Effector CD8-positive, alpha-beta T cell (primary cell): ENCODE results near the gene ARPC1A.
"Not testable (repeated sequence)": the region's sequence is repeated elsewhere in the genome, so short reads cannot be mapped to it uniquely, and the experiment has no call there.

Experiments used
- DNase-seq: peaks from one replicate; lab custom pipeline; 2025; lab: John Stamatoyannopoulos, UW

ARPC1A gene

DNA sequence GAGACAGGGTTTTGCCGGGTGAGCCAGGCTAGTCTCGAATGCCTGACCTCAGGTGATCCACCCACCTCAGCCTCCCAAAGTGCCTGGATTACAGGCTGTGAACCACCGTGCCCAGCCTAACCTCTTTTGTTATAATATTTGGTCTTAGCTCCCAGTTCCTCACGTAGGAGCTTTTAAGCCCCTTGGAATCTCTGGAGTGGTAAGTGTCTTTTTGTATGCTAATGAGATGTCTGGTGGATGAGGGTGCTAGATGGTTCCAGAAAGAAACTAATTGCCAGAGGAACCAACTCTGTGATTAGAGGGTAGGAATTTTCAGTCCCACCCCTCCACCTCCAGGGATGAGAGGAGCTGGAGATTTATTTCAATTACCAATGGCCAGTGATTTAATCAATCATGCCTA lies 5.3 kb upstream of the ARPC1A start:
- DNase-seq: no peak

DNA sequence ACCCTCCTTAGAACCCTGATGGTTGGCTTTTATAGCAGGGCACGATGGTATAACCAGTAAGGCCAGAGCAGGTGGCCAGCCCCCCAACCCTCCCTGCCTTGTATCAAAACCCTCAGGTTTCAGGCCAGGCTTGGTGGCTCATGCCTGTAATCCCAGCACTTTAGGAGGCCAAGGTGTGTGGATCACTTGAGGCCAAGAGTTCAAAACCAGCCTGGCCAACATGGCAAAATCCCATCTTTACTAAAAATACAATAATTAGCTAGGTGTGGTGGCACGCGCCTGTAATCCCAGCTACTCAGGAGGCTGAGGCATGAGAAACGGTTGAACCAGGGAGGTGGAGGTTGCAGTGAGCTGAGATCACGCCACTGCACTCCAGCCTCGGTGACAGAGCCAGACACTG lies 3.0 kb upstream of the ARPC1A start:
- DNase-seq: not testable (repeated sequence)

DNA sequence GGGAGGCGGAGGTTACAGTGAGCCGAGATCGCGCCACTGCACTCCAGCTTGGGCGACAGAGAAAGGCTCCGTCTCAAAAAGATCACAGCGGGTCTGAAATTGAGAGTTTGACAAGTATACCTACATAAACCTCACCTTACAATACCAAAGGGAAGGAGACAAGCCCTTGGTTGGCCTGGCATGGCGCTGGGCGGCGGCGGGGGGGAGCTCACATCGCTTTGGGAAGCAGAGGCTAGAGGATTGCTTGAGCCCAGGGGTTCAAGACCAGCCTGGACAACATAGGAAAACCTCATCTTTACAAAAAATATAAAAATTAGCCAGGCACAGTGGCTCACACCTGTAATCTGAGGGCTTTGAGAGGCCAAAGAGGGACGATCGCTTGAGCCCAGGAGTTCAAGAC lies 1.1 kb upstream of the ARPC1A start:
- DNase-seq: no peak

DNA sequence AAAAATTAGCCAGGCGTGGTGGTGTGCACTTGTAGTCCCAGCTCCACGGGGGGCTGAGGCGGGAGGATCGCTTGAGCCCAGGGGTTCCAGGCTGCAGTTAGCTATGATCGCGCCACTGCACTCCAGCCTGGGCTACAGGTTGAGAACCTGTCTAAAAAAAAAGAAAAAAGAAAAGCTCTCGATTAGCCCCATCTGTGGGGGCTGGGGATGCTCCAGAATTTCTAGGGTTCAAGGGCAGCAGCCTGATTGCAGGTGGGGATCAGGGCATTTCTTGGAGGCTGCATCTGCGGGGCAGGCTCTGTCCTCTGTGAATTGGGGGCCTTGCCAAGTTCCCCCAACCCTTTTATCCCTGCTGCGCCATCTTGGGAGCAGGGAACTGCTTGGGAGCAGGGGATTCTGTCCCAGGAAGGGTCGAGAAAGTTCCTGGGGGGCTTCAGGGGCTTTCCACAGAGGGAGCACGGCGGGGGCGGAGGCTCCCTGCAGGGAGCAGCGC lies 651 bp upstream of the ARPC1A start:
- DNase-seq: no peak

DNA sequence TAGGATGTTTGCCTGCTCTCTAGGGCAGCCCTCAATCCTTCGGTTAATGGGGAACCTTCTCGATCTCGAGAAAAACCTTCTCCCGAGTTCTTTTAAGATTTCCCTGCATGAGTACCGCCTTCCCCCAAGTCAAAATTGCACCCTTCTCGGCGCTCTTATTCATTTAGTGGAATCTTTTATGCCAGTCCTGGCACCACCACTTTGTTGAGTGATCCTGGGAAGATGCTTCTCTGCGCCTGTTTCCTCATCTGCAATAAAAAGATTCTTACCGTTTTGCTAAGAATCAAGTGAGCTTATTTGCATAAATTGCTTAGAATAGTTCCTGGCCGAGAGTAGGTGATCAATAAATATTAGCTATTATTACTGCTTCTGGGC lies 697 bp downstream of the ARPC1A start:
- no peak for DNase-seq

DNA sequence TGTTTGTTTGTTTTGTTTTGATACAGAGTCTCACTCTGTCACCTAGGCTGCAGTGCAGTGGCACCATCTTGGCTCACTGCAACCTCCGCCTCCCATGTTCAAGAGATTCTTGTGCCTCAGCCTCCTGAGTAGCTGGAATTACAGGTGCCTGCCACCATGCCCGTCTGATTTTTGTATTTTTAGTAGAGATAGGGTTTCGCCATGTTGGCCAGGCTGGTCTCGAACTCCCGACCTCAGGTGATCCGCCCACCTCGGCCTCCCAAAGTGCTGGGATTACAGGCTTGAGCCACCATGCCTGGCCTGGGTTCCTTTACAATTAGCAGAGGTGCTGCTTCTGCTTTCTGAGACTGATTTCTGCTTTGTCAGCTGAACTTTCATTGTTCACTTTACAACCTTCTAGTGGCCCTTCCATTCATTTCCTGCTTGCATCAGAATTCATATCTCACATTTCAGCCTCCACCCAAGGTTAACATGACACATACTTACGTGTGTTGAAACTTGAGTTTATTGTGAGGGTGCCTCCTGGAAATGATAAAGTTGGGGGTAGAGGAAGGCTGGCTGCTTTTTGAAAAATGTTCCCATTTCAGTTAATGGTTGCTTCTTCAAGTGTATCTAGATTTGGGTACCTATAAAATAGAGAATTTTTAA lies 4.7 kb downstream of the ARPC1A start:
- not testable (repeated sequence) for DNase-seq

DNA sequence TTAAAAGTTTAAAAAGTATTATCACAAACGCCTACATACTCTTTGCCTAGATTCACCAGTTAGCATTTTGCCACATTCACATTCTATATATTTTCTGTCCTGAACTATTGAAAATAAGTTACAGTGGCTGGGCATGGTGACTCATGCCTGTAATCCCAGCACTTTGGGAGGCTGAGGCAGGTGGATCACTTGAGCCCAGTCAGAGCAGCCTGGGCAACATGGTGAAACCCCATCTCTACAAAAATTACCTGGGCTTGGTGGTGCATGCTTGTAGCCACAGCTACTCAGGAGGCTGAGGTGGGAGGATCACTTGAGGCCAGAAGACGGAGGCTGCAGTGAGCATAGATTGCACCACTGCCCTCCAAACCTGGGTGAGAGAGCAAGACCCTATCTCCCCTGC lies 5.3 kb downstream of the ARPC1A start:
- no peak for DNase-seq

DNA sequence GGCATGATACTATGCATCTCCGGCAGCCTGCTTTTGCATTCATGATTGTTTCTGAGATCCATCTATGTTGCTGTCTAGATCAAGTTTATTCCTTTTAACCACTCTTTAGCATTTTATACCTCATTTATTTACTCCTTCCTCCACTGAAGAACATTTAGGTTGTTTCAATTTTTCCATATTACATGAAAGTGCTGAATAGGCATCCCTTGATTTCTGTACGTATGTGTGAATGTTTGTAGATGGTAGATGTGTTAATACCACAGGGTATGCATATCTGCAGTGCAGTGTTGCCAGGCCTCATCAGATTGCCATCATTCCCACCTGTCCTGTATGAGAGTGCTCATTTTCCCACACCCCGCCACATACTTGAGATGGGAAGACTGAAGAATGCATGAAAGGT lies 13.9 kb downstream of the ARPC1A start:
- no peak for DNase-seq

DNA sequence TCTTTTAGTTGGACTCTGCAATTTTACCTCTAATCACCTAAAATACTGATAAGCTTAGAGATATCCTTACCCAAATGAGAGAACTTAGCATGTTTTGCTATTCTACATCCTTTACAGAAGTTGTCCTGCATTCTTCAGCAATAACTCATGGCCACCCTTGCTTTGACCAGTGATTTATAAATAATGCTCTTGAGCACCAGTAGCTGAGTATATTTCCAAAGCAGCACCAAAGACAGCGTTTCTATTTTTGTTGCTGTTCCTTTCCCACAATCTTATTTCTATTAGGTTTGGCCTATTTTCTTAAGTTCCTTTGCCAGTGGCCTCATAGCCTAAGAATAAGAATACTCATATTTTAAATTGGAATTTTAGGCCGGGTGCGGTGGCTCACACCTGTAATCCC lies 15.0 kb downstream of the ARPC1A start:
- no peak for DNase-seq

DNA sequence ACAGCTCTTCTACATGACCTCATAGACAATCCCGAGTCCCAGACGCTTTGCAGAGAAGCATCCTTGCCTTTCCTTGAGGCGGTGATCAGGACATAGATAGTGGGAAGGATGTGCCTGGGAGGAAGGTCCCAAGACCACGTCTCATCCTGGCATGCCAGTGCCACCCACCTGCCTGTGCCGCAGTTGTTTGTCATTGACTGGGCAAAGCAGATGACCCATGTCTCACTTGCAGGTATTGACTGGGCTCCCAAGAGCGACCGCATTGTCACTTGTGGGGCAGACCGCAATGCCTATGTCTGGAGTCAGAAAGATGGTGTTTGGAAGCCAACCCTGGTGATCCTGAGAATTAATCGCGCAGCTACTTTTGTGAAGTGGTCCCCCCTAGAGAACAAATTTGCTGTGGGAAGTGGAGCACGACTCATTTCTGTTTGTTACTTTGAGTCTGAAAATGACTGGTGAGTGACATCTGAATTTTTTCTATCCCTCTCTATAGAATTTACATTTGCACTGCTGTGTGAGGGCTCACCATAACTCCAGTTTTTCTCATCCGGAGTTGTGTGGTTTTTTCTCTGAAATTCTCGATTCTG lies 18.5 kb downstream of the ARPC1A start:
- DNase-seq: no peak

DNA sequence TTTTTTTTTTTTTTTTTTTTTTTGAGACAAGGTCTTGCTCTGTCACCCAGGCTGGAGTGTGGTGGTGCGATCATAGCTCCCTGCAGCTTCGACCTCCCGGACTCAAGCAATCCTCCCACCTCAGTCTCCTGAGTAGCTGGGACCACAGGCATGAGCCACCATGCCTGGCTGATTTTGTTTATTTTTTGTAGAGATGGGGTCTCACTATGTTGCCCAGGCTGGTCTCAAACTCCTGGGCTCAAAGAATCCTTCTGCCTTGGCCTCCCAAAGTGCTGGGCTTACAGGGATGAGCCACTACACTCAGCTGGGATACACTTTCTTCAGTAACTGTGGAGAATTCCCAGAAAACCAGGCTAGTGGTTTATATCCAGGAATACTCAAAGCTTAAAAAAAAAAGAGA lies 24.9 kb downstream of the ARPC1A start:
- DNase-seq: not testable (repeated sequence)

DNA sequence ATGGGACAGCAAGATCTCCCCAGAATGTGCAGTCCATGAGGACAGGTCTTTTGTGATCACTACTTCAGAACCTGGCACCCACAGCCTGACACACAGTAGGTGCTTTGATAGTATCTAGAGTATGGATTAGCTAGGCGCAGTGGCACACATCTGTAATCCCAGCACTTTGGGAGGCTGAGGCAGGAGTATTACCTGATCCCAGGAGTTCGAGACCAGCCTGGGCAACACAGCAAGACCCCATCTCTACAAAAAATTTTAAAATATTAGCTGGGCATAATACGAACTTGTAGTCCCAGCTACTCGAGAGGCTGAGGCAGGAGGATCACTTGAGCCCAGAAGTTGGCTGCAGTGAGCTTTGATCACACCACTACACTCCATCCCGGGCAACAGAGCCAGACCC lies 26.5 kb downstream of the ARPC1A start:
- DNase-seq: no peak

DNA sequence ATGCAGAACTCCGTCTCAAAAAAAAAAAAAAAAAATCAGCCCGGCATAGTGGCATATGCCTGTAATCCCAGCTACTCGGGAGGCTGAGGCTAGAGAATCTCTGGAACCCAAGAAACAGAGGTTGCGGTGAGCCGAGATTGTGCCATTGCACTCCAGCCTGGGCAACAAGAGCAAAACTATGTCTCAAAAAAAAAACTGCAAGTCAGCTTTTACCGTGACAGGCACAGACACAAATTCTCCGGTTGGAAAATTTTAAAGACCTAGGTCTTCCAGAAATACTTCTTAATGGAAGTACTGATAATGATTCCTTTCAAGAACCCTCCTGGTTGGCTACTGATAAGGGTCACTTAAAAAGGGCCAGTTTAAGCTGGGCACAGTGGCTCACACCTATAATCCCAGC lies 29.4 kb downstream of the ARPC1A start:
- no peak for DNase-seq

DNA sequence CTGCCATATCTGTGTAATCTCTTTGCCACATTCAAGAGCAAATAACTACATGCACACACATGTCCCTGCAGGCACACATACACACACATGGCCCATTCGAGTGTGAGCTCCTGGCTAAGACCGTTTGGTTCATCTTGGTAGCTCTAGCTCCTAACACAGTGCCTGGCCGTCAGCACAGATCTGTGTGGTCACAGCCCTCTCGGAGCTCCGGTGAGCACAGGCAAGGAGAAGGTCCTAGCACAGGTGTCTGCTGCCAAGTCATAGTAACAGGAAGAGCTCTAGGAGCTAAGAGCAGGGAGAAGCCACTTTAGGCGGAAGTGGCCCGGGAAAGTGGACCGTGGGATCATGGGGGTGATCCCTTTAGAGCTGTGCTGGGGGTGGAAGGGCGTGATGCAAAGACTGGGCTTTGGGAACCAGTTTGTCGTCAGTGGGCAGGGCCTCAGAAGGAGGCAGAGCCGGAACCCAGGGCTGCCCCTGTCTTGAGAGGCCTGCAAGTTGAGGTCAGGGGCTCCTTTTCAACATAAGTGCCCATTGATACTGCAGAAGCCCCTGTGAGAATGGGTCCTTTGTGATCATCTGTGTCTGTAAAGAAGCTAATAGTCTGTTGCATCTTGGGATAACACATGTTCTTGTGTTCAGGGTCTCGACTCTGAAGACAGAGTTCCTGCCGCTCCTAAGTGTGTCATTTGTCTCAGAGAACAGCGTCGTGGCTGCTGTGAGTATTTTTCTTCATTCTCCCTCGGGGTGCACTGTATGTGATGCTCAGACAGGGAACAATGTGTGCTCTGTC lies 32.2 kb downstream of the ARPC1A start:
- DNase-seq: no peak

DNA sequence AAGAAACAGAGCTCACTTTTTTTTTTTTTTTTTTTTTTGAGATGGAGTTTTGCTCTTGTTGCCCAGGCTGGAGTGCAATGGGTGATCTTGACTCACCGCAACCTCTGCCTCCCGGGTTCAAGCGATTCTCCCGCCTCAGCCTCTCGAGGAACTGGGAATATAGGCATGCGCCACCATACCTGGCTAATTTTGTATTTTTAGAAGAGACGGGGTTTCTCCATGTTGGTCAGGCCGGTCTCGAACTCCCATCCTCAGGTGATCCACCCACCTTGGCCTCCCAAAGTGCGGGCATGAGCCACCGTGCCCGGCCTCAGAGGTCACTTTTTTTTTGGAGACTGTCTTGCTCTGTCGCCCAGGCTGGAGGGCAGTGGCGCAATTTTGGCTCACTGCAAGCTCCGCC lies 32.8 kb downstream of the ARPC1A start:
- DNase-seq: not testable (repeated sequence)

DNA sequence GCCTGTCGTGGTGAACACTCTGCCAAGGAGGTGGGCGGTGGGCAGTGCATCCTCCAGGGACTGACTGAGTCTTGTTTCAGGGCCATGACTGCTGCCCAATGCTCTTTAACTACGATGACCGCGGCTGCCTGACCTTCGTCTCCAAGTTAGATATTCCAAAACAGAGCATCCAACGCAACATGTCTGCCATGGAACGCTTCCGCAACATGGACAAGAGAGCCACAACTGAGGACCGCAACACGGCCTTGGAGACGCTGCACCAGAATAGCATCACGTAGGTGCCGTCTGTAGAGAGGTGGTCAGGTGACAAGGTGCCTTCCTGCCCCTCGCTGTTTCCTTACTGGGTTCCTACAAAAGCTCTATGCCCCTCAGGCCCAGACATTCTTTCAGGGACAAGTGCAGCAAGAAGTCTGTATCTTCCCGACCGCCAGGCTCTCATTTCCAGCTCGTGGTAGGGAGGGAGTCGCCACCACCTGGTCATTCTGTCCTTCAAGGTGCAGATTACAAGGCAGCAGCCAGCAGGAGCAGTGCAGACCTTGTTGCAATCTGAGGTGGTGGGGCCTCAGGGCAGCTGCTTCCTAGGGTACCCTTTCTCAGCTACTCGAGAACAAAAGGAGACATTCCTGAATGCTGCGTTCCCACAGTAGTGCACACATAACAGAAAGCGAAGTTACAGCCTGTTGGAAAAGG lies 33.9 kb downstream of the ARPC1A start:
- DNase-seq: no peak

DNA sequence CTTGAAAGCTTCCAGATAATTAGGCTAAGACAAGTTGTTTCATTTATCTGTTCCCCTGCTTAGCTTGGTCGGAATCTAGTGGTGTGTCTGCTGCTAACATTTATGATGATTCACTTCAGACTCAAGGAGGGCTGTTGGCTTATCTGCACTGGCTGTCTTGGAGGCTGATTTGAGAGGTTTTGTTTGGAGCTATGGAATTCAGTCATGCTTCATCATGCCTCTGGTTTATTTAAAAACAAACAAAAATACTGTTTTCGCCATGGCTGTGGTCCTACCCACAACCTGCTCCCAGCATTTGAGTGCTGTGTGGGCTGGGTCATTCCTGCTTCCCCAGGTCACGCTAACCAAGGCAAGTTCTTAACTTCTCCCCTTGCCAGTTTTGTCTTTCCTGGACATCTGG lies 37.1 kb downstream of the ARPC1A start:
- no peak for DNase-seq

DNA sequence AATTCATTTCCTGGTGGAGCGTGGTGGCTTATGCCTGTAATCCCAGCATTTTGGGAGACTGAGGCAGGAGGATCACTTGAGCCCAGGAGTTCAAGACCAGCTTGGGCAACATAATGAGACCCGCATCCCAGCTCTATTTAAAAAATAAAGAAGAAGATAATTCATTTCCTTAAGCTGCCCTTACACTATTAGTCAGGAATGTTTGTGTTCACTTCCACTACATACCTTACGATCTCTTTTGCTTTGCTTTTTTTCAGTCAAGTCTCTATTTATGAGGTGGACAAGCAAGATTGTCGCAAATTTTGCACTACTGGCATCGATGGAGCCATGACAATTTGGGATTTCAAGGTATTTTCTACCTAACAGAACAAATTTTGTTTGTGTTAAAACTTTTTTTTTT lies 37.6 kb downstream of the ARPC1A start:
- no peak for DNase-seq

DNA sequence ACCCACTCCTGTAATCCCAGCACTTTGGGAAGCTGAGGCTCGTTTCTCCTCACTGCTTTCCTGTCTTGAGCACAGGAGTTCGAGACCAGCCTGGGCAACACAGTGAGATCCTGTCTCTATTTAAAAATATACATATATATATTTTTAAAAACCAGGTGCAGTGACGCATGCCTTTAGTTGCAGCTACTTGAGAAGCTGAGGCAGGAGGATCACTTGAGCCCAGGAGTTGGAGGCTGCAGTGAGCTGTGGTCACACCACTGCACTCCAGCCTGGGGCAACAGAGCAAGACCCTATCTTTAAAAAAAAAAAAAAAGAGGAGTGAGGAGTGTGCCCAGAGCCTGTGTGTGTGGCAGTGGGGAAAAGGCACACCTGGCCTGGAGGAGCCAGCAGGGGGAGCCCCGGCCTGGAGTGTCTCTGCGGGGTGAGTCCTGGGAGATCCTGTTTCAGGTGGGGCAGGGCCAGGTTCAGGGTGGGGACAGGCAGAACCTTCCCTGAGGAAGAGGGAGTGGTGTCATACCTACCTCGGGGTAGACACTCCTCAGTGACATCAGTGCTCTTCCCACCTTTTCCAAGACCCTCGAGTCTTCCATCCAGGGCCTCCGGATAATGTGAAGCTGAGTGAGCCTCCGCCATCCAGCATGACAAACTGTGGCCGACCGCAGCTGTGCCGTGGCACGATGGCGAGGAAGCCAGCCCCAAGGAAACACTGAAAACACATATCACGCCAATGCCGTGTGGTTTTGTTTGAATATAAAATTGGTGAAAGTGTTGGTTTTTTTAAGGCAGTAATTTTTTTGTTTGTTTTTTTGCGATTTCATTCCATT lies 39.8 kb downstream of the ARPC1A start:
- DNase-seq: peak; percentile 62

DNA sequence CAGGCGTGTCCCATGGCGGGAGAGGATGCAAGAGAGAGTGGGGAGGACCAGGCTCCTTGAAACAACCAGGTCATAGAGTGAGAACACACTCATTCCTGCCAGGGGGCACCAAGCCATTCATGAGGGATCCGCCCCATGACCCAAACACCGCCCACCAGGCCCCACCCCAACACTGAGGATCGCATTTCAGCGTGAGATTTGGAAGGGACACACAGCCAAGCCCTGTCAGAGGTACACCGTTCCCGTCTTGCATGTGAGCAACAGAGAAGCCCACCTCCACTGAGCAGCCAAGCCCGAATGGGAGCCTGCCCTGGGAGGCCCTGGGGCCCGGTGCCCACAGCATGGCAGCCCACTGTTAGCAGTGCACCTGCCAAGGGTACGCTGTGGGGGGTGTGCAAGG lies 40.9 kb downstream of the ARPC1A start:
- no peak for DNase-seq

DNA sequence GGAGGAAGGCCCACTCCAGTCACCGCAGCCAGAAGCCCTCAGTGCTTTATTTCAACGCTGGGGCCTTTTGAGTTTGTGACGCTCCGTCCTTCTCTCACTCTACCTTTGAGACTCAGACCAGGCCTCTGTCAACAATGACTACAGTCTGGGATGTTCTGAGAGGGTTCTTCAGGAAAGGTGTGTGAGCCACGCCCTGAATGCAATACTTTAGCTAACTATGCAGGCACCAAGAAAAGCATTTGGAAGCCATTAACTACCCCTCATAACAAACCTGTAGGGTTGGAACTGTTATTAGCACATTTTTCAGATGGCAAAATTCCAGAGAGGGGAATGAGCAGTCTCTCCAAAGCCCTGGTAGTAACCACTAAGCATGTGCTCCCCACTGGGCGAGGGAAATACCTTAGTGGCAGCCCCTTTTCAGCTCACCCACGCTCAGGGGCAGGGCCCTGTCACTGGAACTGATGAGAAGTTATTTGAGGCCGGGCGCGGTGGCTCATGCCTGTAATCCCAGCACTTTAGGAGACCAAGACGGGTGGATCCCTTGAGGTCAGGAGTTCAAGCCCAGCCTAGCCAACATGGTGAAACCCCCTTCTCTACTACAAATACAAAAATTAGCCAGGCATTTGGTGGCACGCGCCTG lies 43.2 kb downstream of the ARPC1A start:
- no peak for DNase-seq
